Measurements from ENCODE around the gene FUT8.
"Not testable (repeated sequence)": the region's sequence is repeated elsewhere in the genome, so short reads cannot be mapped to it uniquely, and the experiment has no call there.

The FUT8 gene

GRCh38 chr14:65456247-65456646 lies 43.7 kb downstream of the FUT8 start:
- no peak for DNase-seq

GRCh38 chr14:65461730-65462129 lies 49.2 kb downstream of the FUT8 start:
- no peak for DNase-seq

- DNase-seq: no peak
These were observed 49.9 kb downstream of the FUT8 start for GRCh38 chr14:65462411-65462810.

DNA sequence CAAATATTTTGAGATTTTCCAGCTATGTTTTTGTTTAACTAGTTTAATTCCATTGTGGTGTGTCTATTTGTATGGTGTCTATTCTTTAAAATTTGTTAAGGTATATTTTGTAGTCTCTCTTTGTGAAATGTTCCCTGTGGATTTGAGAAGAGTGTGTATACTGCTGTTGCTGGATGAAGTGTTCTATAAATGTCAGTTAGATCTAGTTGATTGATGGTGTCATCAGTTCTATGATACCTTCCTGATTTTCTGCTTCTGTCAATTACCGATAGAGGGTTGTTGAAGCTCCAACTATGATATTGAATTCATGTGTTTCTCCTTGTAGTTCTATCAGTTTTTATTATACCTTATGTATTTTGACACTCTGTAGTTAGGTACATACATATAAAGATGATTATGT lies 53.1 kb downstream of the FUT8 start:
- DNase-seq: no peak

- DNase-seq: not testable (repeated sequence)
These were observed 55.4 kb downstream of the FUT8 start for GRCh38 chr14:65467926-65468325.

GRCh38 chr14:65469903-65470302 lies 57.4 kb downstream of the FUT8 start:
- DNase-seq: no peak

DNA sequence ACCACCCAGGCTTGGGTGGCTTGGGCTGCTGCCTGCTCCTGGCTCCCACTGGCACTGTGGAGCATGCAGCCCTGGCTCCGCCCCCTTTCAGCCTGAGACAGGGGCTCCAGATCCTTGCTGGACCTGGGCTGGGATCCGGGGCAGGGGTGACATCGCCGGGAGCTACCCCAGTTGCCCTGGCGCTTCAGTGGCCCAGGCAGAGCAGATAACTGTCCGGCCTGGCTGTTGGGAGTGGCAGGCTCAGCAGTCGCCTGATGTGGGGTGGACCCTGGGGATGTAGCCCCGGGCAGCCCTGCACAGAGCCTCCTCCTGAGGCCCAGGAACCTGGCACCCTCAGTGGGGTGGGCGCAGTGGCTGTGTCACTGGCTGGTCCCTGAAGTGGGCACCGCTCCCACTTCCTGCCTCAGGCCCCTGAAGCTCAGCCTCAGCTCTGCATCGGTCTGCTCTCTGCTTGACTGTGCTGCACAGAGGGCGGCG lies 57.9 kb downstream of the FUT8 start:
- no peak for DNase-seq

- DNase-seq: no peak
These were observed 58.7 kb downstream of the FUT8 start for GRCh38 chr14:65471038-65471878.

DNA sequence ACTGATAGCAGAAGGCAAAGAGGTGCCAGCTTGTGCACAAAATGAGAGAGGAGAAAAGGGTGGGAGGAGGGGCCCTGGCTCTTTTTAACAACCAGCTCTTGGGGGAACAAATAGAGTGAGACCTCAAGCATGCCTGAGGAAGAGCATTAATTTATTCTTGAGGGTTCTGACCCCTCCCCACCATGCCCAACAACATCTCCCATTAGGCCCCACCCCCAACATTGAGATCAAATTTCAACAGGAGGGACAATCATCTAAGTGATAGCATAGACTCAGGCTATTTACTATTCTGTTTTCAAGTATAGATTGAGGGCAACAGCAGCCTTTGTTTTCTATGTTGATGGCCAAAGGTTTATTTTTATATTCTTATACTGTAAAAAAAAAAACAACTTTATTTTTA lies 59.7 kb downstream of the FUT8 start:
- DNase-seq: no peak

GRCh38 chr14:65476273-65476941 lies 63.9 kb downstream of the FUT8 start:
- DNase-seq: no peak

DNA sequence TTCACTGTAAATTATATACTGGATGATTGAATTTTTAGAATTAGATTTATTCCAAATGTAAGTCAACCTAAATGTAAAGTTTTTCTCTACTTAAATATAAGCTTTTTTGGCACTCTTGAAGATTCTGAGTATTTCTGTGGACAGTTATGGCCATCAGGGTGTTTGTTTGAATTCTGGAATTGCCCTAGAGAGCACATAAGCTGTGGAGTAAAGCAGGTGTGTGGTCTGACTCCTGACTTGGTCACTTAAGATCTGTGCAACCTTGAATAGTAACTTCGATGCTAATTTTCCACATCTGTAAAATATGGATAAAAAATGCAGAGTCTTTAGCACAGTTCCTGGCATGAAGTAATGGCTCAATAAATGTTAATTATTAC lies 64.4 kb downstream of the FUT8 start:
- DNase-seq: no peak

GRCh38 chr14:65478017-65478416 lies 65.5 kb downstream of the FUT8 start:
- no peak for DNase-seq

DNA sequence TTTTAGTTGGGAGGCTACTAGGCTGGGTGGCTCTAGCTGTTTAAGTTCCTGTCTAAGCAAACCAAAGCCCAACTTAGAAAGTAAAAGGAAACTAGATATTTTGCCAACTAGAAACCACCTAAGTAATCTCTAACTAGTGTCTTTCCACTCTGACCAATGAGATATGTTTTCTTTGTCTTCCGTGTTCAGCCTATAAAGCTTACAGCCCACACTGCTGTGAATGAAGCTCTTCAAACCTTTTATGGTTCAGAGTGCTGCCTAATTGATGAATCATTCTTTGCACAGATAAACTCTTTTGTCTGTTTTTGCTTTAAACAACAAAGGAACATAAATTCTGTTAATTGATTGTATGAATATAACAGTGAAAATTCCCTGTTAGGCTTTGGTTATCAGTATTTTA lies 66.1 kb downstream of the FUT8 start:
- DNase-seq: no peak

- DNase-seq: no peak
These were observed 66.9 kb downstream of the FUT8 start for GRCh38 chr14:65479386-65479785.

- DNase-seq: no peak
These were observed 70.4 kb downstream of the FUT8 start for GRCh38 chr14:65482757-65483438.

DNA sequence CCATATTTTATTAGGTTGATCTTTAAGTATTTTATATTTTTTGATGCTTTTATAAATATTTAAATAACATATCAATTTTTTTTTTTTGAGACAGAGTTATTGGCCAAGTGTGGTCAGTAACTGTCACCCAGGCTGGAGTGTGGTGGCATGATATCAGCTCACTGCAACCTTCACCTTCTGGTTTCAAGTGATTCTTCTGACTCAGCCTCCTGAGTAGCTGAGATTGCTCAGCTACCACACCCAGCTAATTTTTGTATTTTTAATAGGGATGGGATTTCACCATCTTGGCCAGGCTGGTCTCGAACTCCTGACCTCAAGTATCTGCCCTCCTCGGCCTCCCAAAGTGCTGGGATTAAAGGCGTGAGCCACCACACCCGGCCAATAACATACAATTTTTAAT lies 71.1 kb downstream of the FUT8 start:
- DNase-seq: no peak

DNA sequence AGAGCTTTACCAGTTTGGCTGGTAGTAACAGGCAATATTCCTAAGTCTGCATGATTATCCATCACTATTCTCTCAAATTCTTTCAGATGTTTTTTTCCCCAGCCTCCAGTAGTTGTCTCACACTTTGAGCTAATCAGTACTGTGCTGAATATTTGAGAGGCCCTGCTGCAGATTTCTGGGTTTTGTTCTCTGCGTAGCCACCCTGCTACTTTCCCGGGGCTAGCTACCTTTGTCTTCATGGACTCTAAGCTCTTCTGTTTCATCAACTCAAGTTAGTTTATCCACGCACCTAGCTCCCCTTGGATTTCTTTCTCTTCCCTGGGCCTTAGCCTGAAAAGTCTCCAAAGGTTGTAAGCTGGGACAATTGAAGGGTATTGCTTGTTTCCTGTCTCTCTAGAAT lies 73.0 kb downstream of the FUT8 start:
- no peak for DNase-seq

DNA sequence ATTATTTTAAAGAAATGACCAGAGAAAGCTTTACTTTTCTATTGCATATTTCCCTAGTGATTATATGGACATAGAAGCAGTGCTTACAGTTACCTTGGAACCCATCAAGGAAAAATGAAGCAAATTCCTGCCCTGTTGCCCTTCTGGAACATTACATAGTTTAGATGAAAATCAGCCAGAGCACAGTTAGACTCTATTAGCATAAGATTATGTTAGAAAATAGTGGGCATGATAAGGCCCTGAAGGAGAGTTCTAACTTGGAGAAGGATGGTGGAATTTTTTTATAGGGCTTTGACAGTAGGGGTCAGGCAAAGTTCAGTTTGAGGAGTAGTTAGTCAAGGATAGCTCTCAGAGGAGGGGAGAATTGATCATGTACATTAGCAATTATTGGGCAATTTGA lies 74.3 kb downstream of the FUT8 start:
- no peak for DNase-seq

DNA sequence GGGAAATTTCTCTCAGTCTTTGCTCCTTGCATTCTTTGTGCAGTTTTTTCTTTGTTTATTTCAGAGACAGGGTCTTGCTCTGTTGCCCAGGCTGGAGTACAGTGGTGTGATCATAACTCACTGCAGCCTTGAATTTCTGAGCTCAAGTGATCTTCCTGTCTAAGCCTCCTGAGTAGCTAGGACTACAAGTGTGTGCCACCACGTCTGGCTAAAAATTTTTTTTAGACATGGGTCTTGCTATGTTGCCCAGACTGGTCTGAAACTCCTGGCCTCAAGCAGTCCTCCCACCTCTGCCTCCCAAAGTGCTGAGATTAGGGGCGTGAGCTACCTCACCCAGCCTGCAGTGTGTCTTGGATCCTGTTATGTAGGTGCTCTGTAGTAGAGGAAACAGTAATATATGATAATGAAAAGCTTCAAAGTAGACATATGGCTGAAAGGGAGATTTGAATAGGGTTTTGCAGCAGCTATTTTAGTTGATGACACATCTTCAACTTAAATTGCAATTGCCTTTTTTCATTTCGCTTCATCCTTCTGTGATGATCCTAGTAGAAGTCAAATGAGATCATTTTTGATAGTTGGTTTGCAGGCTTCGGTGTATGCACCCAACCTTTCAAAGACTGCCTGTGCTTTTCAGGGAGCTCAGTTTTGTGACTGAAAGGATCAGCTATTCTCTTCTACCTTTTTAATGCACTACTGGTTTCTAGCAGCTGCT lies 75.4 kb downstream of the FUT8 start:
- DNase-seq: no peak

- DNase-seq: no peak
These were observed 78.7 kb downstream of the FUT8 start for GRCh38 chr14:65491274-65491673.

- no peak for DNase-seq
These were observed 79.7 kb downstream of the FUT8 start for GRCh38 chr14:65492266-65492665.

DNA sequence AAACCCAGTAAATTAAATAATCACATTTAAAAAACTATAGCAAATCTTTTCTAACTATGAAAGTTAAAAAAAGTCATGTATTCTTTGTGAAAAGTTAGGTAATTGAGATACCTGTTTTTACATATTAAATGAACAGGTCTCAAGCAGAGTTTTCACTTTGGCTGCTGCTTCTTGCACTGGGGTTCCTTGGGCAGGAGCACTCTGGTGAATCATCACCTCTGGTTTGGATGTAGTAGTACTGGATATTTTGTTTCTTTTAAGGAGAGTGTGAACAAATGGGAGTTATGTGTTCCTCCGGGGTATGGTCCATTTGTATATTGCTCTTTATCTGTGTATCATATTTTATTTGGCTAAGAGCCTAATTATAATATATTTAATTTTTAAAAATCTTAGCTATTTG lies 82.7 kb downstream of the FUT8 start:
- DNase-seq: no peak
